ENCODE data around the gene SKP2. TPM values are rescaled to one million over a fixed set of nuclear protein-coding genes. Genes with fewer than 3 reads are reported as not detected.
"Not testable (repeated sequence)": the region's sequence is repeated elsewhere in the genome, so short reads cannot be mapped to it uniquely, and the experiment has no call there.

The SKP2 gene
- total RNA-seq, 1 donor from 2014 or later, result 31.4 TPM

DNA sequence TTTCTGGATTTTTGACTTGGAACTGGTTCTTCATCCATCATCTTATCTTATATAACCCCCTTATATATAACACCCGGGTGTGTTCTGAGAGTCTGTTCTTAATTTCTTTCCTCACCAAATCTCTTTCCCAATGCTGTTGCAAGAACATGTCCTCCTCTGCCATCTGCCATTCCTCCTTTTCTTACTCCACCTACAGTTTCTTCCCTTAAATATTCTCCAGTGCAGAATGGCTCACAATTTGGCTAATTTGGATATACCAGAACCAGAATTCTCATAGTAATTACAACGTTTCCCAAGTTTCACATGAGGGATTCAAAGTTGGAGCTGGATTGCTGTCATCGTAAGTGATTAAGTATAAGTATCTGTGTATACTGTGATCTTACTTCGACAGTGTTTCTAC lies 28.0 kb downstream of the SKP2 start:
- H3K27me3 Mint-ChIP-seq (ENCODE audit: low read depth, unreplicated experiment), result no peaks in the 10 kb centered on the region

DNA sequence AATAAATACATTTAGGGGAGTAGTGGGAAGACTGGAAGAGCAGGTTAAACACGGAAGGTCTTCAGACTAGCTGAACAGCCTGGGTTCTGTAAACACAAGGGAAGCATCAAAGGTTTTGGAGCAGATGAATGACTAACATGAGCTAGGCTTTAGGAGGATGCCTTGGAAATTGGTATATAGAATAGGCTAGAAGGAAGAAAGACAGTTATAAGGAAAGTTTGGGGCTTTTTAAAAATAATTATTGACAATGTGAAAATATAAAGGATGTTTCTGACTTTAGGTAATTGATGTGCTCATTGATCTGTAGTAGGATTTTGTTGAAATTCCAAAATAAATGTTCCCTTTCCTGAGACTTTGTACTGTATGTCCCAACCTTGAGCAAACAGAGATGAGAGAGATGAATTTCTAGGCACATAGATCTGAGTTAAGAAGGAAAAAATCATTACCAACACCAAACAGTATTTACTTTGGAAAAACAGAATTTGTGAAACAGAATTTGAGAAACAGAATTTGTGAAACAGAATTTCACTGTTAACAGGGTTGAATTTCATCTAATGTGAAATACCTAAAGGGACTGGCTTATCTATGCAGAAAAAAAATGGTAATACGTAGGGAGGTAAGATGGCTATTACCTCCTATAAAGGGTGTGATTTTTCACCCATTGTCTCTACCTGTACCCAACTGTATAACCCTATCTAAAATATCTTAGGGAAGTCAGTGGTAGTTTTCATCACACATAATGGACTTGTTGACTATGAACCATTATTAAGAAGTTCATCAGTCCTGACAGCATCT lies 28.8 kb downstream of the SKP2 start:
- Mint-ChIP-seq H3K27ac (ENCODE audit: unreplicated experiment) (no peak overlapping the region), H3K4me1 (ENCODE audit: low read depth, unreplicated experiment) (no peaks in the 10 kb centered on the region), H3K36me3 (ENCODE audit: low read depth, unreplicated experiment) (peaks cover 10% of the 10 kb centered on the region), H3K4me3 (ENCODE audit: unreplicated experiment) (no peak overlapping the region), H3K27me3 (ENCODE audit: low read depth, unreplicated experiment) (no peaks in the 10 kb centered on the region), H3K9me3 (ENCODE audit: unreplicated experiment) (no peaks in the 10 kb centered on the region)
- H3K9me3 ChIP-seq (ENCODE audit: insufficient read depth, low read depth, low read length), result no peaks in the 10 kb centered on the region
- no peak overlapping the region for H3K27ac ChIP-seq (ENCODE audit: low read depth, low read length)
- no peaks in the 10 kb centered on the region for H3K79me2 ChIP-seq (ENCODE audit: insufficient read depth, low read length)
- DNase-seq (ENCODE audit: low read depth) (no peak), FAIRE-seq (no peak)
- no peaks in the 10 kb centered on the region for H3K4me1 ChIP-seq (ENCODE audit: insufficient read depth, low read length)
- H4K20me1 ChIP-seq (ENCODE audit: insufficient read depth, low read length), result no peaks in the 10 kb centered on the region
- no peak overlapping the region for H3K9ac ChIP-seq (ENCODE audit: low read length)
- H2AFZ ChIP-seq (ENCODE audit: low read depth, low read length), result no peak overlapping the region
- no peaks in the 10 kb centered on the region for H3K27me3 ChIP-seq (ENCODE audit: insufficient read depth, low read length)
- no peak overlapping the region for H3K4me2 ChIP-seq (ENCODE audit: low read length)
- H3K36me3 ChIP-seq (ENCODE audit: insufficient read depth, low read length), result peaks cover 26% of the 10 kb centered on the region
- TF ChIP-seq EZH2 (IDR thresholded peaks at IDR 0.05; ENCODE audit: insufficient read depth, low read length), result no peak
- no peak for TF ChIP-seq CTCF (IDR thresholded peaks at IDR 0.05; ENCODE audit: insufficient read depth, low read depth, low read length)
- H3K4me3 ChIP-seq (ENCODE audit: insufficient read depth, low read depth, low read length), result no peak overlapping the region

More for the DNA sequence above, 28.0 kb downstream of the SKP2 start:
- Histone ChIP-seq H3K27me3 (ENCODE audit: insufficient read depth, low read length) (no peaks in the 10 kb centered on the region), H3K9ac (ENCODE audit: low read length) (no peak overlapping the region), H3K79me2 (ENCODE audit: insufficient read depth, low read length) (no peaks in the 10 kb centered on the region), H3K4me3 (ENCODE audit: insufficient read depth, low read depth, low read length) (no peak overlapping the region), H3K9me3 (ENCODE audit: insufficient read depth, low read depth, low read length) (no peaks in the 10 kb centered on the region), H3K4me1 (ENCODE audit: insufficient read depth, low read length) (no peaks in the 10 kb centered on the region), H2AFZ (ENCODE audit: low read depth, low read length) (no peak overlapping the region), H3K4me2 (ENCODE audit: low read length) (no peak overlapping the region), H3K36me3 (ENCODE audit: insufficient read depth, low read length) (peaks cover 30% of the 10 kb centered on the region), H3K27ac (ENCODE audit: low read depth, low read length) (no peak overlapping the region), H4K20me1 (ENCODE audit: insufficient read depth, low read length) (no peaks in the 10 kb centered on the region)
- Mint-ChIP-seq H3K4me1 (ENCODE audit: low read depth, unreplicated experiment) (no peaks in the 10 kb centered on the region), H3K27ac (ENCODE audit: unreplicated experiment) (no peak overlapping the region), H3K9me3 (ENCODE audit: unreplicated experiment) (no peaks in the 10 kb centered on the region), H3K36me3 (ENCODE audit: low read depth, unreplicated experiment) (peaks cover 8% of the 10 kb centered on the region), H3K4me3 (ENCODE audit: unreplicated experiment) (no peak overlapping the region)
- FAIRE-seq, result no peak
- TF ChIP-seq CTCF (IDR thresholded peaks at IDR 0.05; ENCODE audit: insufficient read depth, low read depth, low read length) (no peak), EZH2 (IDR thresholded peaks at IDR 0.05; ENCODE audit: insufficient read depth, low read length) (no peak)
- DNase-seq (ENCODE audit: low read depth), result no peak

DNA sequence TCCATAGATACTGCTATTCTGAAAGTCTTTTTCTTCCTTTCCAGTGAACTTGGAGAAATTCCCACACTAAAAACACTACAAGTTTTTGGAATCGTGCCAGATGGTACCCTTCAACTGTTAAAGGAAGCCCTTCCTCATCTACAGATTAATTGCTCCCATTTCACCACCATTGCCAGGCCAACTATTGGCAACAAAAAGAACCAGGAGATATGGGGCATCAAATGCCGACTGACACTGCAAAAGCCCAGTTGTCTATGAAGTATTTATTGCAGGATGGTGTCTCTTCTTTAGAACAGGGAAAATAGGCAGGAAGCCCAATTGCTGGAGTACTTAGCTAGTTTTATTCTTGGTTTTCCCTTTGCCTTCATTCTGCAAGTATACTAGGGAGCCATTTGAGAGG lies 29.9 kb downstream of the SKP2 start:
- no peak overlapping the region for H3K4me3 ChIP-seq (ENCODE audit: insufficient read depth, low read depth, low read length)
- no peaks in the 10 kb centered on the region for H3K27me3 ChIP-seq (ENCODE audit: insufficient read depth, low read length)
- no peaks in the 10 kb centered on the region for H4K20me1 ChIP-seq (ENCODE audit: insufficient read depth, low read length)
- Mint-ChIP-seq H3K27ac (ENCODE audit: unreplicated experiment) (no peak overlapping the region), H3K27me3 (ENCODE audit: low read depth, unreplicated experiment) (no peaks in the 10 kb centered on the region), H3K9me3 (ENCODE audit: unreplicated experiment) (no peaks in the 10 kb centered on the region), H3K4me3 (ENCODE audit: unreplicated experiment) (no peak overlapping the region), H3K4me1 (ENCODE audit: low read depth, unreplicated experiment) (no peaks in the 10 kb centered on the region), H3K36me3 (ENCODE audit: low read depth, unreplicated experiment) (peaks cover 10% of the 10 kb centered on the region)
- no peaks in the 10 kb centered on the region for H3K79me2 ChIP-seq (ENCODE audit: insufficient read depth, low read length)
- H3K27ac ChIP-seq (ENCODE audit: low read depth, low read length), result no peak overlapping the region
- H3K4me2 ChIP-seq (ENCODE audit: low read length), result no peak overlapping the region
- no peak overlapping the region for H2AFZ ChIP-seq (ENCODE audit: low read depth, low read length)
- H3K36me3 ChIP-seq (ENCODE audit: insufficient read depth, low read length), result peaks cover 26% of the 10 kb centered on the region
- TF ChIP-seq EZH2 (IDR thresholded peaks at IDR 0.05; ENCODE audit: insufficient read depth, low read length) (no peak), CTCF (IDR thresholded peaks at IDR 0.05; ENCODE audit: insufficient read depth, low read depth, low read length) (no peak)
- no peak for DNase-seq (ENCODE audit: low read depth)
- no peaks in the 10 kb centered on the region for H3K9me3 ChIP-seq (ENCODE audit: insufficient read depth, low read depth, low read length)
- no peaks in the 10 kb centered on the region for H3K4me1 ChIP-seq (ENCODE audit: insufficient read depth, low read length)
- H3K9ac ChIP-seq (ENCODE audit: low read length), result no peak overlapping the region
- no peak for FAIRE-seq

- not testable (repeated sequence) for H3K9ac ChIP-seq (ENCODE audit: low read length); H3K79me2 ChIP-seq (ENCODE audit: insufficient read depth, low read length); H2AFZ ChIP-seq (ENCODE audit: low read depth, low read length); H3K9me3 ChIP-seq (ENCODE audit: insufficient read depth, low read depth, low read length); H3K27me3 ChIP-seq (ENCODE audit: insufficient read depth, low read length); H3K4me1 ChIP-seq (ENCODE audit: insufficient read depth, low read length); DNase-seq (ENCODE audit: low read depth); H3K27me3 Mint-ChIP-seq (ENCODE audit: low read depth, unreplicated experiment); H3K4me1 Mint-ChIP-seq (ENCODE audit: low read depth, unreplicated experiment); H3K27ac ChIP-seq (ENCODE audit: low read depth, low read length); H3K4me3 ChIP-seq (ENCODE audit: insufficient read depth, low read depth, low read length); FAIRE-seq; H3K4me2 ChIP-seq (ENCODE audit: low read length); H3K9me3 Mint-ChIP-seq (ENCODE audit: unreplicated experiment); H4K20me1 ChIP-seq (ENCODE audit: insufficient read depth, low read length); H3K27ac Mint-ChIP-seq (ENCODE audit: unreplicated experiment); H3K4me3 Mint-ChIP-seq (ENCODE audit: unreplicated experiment)
- H3K36me3 ChIP-seq (ENCODE audit: insufficient read depth, low read length), result peaks cover 12% of the 10 kb centered on the region
- H3K36me3 Mint-ChIP-seq (ENCODE audit: low read depth, unreplicated experiment), result peaks cover 26% of the 10 kb centered on the region
These were observed 32.5 kb downstream of the SKP2 start for GRCh38 chr5:36184408-36184807.

All from astrocyte (in vitro differentiated cells and primary cell).